ENCODE measurements around the gene NRL.

- TF ChIP-seq, protein P1, sequence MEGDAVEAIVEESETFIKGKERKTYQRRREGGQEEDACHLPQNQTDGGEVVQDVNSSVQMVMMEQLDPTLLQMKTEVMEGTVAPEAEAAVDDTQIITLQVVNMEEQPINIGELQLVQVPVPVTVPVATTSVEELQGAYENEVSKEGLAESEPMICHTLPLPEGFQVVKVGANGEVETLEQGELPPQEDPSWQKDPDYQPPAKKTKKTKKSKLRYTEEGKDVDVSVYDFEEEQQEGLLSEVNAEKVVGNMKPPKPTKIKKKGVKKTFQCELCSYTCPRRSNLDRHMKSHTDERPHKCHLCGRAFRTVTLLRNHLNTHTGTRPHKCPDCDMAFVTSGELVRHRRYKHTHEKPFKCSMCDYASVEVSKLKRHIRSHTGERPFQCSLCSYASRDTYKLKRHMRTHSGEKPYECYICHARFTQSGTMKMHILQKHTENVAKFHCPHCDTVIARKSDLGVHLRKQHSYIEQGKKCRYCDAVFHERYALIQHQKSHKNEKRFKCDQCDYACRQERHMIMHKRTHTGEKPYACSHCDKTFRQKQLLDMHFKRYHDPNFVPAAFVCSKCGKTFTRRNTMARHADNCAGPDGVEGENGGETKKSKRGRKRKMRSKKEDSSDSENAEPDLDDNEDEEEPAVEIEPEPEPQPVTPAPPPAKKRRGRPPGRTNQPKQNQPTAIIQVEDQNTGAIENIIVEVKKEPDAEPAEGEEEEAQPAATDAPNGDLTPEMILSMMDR (IDR thresholded peaks at IDR 0.05), result no peak
- TF ChIP-seq ZFX (IDR thresholded peaks at IDR 0.05; ENCODE audit: borderline replicate concordance), result no peak
Measured at GRCh38 chr14:24064091-24064795, 50.5 kb downstream of the NRL start.

Data from 22Rv1 (cell line).